IMR-90 (cell line): Measurements from ENCODE around the gene STK17A.

Experiments used
- CEBPB ChIP-seq: IDR thresholded peaks from 2 replicates; pipeline ENCODE4 v1.6.1; 2012; ENCODE audit warnings: low read depth, low read length, improper control_type of control experiment
- CTCF ChIP-seq: conservative IDR thresholded peaks from 2 replicates; pipeline ENCODE4 v1.5.1; 2012; ENCODE audit warnings: mild to moderate bottlenecking, low read depth, low read length, improper control_type of control experiment
- MAFK ChIP-seq: IDR thresholded peaks from 2 replicates; pipeline ENCODE4 v1.6.1; 2012; ENCODE audit warnings: low read depth, low read length, improper control_type of control experiment
- MXI1 ChIP-seq: IDR thresholded peaks from 2 replicates; pipeline ENCODE4 v1.6.1; 2012; ENCODE audit warnings: low read depth, mild to moderate bottlenecking, low read length, moderate library complexity, borderline replicate concordance
- NFE2L2 ChIP-seq: fragments of 150-350 bp; IDR thresholded peaks from 2 replicates; pipeline ENCODE4 v1.6.1; 2016; ENCODE audit warnings: low read depth, mild to moderate bottlenecking, low read length
- RAD21 ChIP-seq: IDR thresholded peaks from 2 replicates; pipeline ENCODE4 v1.6.1; 2012; ENCODE audit warnings: low read length, improper control_type of control experiment
- RFX5 ChIP-seq: IDR thresholded peaks from 2 replicates; pipeline ENCODE4 v1.8.0; 2012; ENCODE audit warnings: low read depth, mild to moderate bottlenecking, low read length, moderate library complexity
- USF2 ChIP-seq: fragments of 150-350 bp; IDR thresholded peaks from 2 replicates; pipeline ENCODE4 v1.6.1; 2017; ENCODE audit warnings: mild to moderate bottlenecking, antibody characterized with exemption, low read length, low read depth

DNA sequence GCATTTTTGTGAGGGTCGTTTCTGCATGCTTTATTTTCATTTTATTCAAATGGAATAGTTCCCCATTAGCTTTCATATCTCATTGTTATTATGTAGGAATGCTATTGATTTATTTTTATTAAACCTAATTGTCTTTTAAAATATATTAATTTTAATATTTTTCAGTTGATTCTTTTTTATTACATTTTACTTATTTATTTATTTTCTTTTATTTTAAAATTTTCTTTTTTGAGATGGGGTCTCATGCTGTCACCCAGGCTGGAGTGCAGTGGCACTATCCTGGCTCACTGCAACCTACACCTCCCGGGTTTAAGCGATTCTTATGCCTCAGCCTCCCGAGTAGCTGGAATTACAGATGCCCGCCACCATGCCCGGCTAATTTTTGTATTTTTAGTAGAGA is 7.4 kb upstream of the STK17A start:
- TF ChIP-seq CTCF (no peak), CEBPB (no peak), MAFK (no peak), RFX5 (no peak), RAD21 (no peak), NFE2L2 (no peak), USF2 (no peak), MXI1 (no peak)
